GM19238 (cell line): Measurements from ENCODE around the gene OR2T5.
"Not testable (repeated sequence)": the region's sequence is repeated elsewhere in the genome, so short reads cannot be mapped to it uniquely, and the experiment has no call there.

ENCODE experiments used
- DNase-seq: peaks from one replicate; pipeline ENCODE4 v3.0.0; 2011; ENCODE audit warnings: low spot score; ENCODE audit not compliant: insufficient read length

OR2T5 gene

GRCh38 chr1:248500305-248501035 is 12.1 kb downstream of the OR2T5 start:
- not testable (repeated sequence) for DNase-seq

GRCh38 chr1:248507773-248508172 is 19.4 kb downstream of the OR2T5 start, which contains the start of gene OR2G6:
Gene OR2G6 (plus strand): TSS chr1:248508073. CDS start chr1:248521647, 13,574 bp downstream.
- not testable (repeated sequence) for DNase-seq

- DNase-seq: not testable (repeated sequence)
Measured at GRCh38 chr1:248510217-248510616, 21.8 kb downstream of the OR2T5 start.

- DNase-seq: no peak
Measured at GRCh38 chr1:248521856-248522255, 33.5 kb downstream of the OR2T5 start.

GRCh38 chr1:248537449-248537848 is 49.1 kb downstream of the OR2T5 start:
- DNase-seq: not testable (repeated sequence)
